HCT116 (cell line): ENCODE measurements around the gene RBKS. TPM values are rescaled to one million over a fixed set of nuclear protein-coding genes. Genes with fewer than 3 reads are reported as not detected.

Source experiments
- ATAC-seq: fragments of 200-7000 bp; cut with Tn5 transposase; 2 replicates; pipeline ENCODE4 v1.9.1; 2020; ENCODE audit warnings: mild to moderate bottlenecking, moderate library complexity
- BruUV-seq: library from RNA; stranded (reverse); fragments of 400-500 nt; replicated peaks from 2 replicates; lab custom pipeline; 2021; lab: Mats Ljungman, UMichigan
- CTCF ChIA-PET: fragments of 300-600 bp; sonication (Branson Sonifier 250); formaldehyde crosslinking; loops from one replicate; lab custom pipeline; 2021; ENCODE audit warnings: antibody characterized with exemption; lab: Charles Lee
- POLR2A ChIA-PET: fragments of 300-600, 350-600 bp; sonication (Branson Sonifier 250); formaldehyde crosslinking; loops from one replicate; lab custom pipeline; 2021; ENCODE audit warnings: antibody characterized with exemption; lab: Charles Lee
- RAD21 ChIA-PET, 2 experiments: fragments of 300-600 bp; sonication (Branson Sonifier 250); formaldehyde crosslinking; loops; one replicate each; lab custom pipeline; 2023; ENCODE audit warnings: low total read pairs in 2 of 2; ENCODE audit not compliant: uncharacterized antibody in 2 of 2, unreplicated experiment in 2 of 2, low non-redundant PET in 1 of 2; lab: Charles Lee
- DNase-seq: peaks from one replicate; pipeline ENCODE4 v3.0.0-alpha.2; 2010; ENCODE audit warnings: low read depth, low spot score
- H2AFZ ChIP-seq: fragments of 200-600 bp; shearing (Covaris generic), sonication (generic); 2 replicates; pipeline ENCODE4 v1.6.1; 2017; ENCODE audit warnings: low read depth, mixed run types, mixed read lengths, antibody characterized with exemption, low read length; ENCODE audit not compliant: poor library complexity, severe bottlenecking
- H3K27ac ChIP-seq: 2 replicates; pipeline ENCODE4 v1.5.1; 2012; ENCODE audit warnings: low read depth, low read length
- H3K27me3 ChIP-seq: fragments of 200-600 bp; sonication (generic); 2 replicates; pipeline ENCODE4 v1.6.1; 2016; ENCODE audit warnings: mixed run types, low read length, mixed read lengths; ENCODE audit not compliant: insufficient read depth
- H3K36me3 ChIP-seq, 2 experiments: fragments of 200-500 bp in 1 of 2; fragments of 200-600 bp in 1 of 2; sonication (Bioruptor generic) in 1 of 2; sonication (generic) in 1 of 2; 2 replicates each; pipeline versions ENCODE4 v1.5.1 to v1.6.1; 2014 to 2016; ENCODE audit warnings: low read length in 2 of 2, inconsistent platforms in 1 of 2, mixed read lengths in 1 of 2, mixed run types in 1 of 2; ENCODE audit not compliant: insufficient read depth in 2 of 2, control insufficient read depth in 1 of 2
- H3K4me1 ChIP-seq, 2 experiments: fragments of 200-600 bp in 1 of 2; sonication (generic) in 1 of 2; 2 replicates each; pipeline versions ENCODE4 v1.5.1 to v1.6.1; 2012 to 2017; ENCODE audit warnings: low read length in 2 of 2, inconsistent platforms in 1 of 2, mild to moderate bottlenecking in 1 of 2, mixed read lengths in 1 of 2, mixed run types in 1 of 2, moderate library complexity in 1 of 2; ENCODE audit not compliant: insufficient read depth in 2 of 2, control insufficient read depth in 1 of 2
- H3K4me2 ChIP-seq: fragments of 200-600 bp; sonication (generic); 2 replicates; pipeline ENCODE4 v1.6.1; 2017; ENCODE audit warnings: mixed run types, low read length, mixed read lengths
- H3K4me3 ChIP-seq, 2 experiments: fragments of 200-600 bp in 1 of 2; sonication (generic) in 1 of 2; replicated peaks in 1 of 2; 2 replicates each; pipeline ENCODE4 v1.5.1; 2011 to 2016; ENCODE audit warnings: low read length in 2 of 2, control low read depth in 1 of 2, low read depth in 1 of 2, mild to moderate bottlenecking in 1 of 2, mixed read lengths in 1 of 2, mixed run types in 1 of 2
- H3K79me2 ChIP-seq: fragments of 200-600 bp; sonication (generic); 2 replicates; pipeline ENCODE4 v1.6.1; 2017; ENCODE audit warnings: mild to moderate bottlenecking, mixed run types, low read length, moderate library complexity, mixed read lengths; ENCODE audit not compliant: insufficient read depth
- H3K9ac ChIP-seq: fragments of 200-600 bp; sonication (generic); 2 replicates; pipeline ENCODE4 v1.6.1; 2016; ENCODE audit warnings: low read length, mixed read lengths
- H3K9me2 ChIP-seq: fragments of 200-600 bp; sonication (generic), shearing (Covaris generic); 2 replicates; pipeline ENCODE4 v1.6.1; 2017; ENCODE audit warnings: mixed run types, mild to moderate bottlenecking, moderate library complexity; ENCODE audit not compliant: insufficient read depth
- H3K9me3 ChIP-seq, 2 experiments: fragments of 200-500 bp in 1 of 2; fragments of 200-600 bp in 1 of 2; sonication (Bioruptor generic) in 1 of 2; sonication (generic) in 1 of 2; 2 replicates each; pipeline ENCODE4 v1.6.1; 2014 to 2017; ENCODE audit warnings: low read length in 2 of 2, mixed read lengths in 2 of 2, inconsistent platforms in 1 of 2, low read depth in 1 of 2, mild to moderate bottlenecking in 1 of 2, mixed run types in 1 of 2, moderate library complexity in 1 of 2; ENCODE audit not compliant: control insufficient read depth in 1 of 2, insufficient read depth in 1 of 2
- H4K20me1 ChIP-seq: fragments of 200-600 bp; sonication (generic), shearing (Covaris generic); 2 replicates; pipeline ENCODE4 v1.6.1; 2017; ENCODE audit warnings: mixed run types, mild to moderate bottlenecking, moderate library complexity; ENCODE audit not compliant: insufficient read depth
- EGR1 ChIP-seq: IDR thresholded peaks from 2 replicates; pipeline ENCODE4 v1.6.1; 2012; ENCODE audit warnings: low read depth
- JUND ChIP-seq: IDR thresholded peaks from 2 replicates; pipeline ENCODE4 v1.6.1; 2012
- RAD21 ChIP-seq: IDR thresholded peaks from 2 replicates; pipeline ENCODE4 v1.6.1; 2012; ENCODE audit warnings: low read depth, mild to moderate bottlenecking
- SRF ChIP-seq: IDR thresholded peaks from 2 replicates; pipeline ENCODE4 v1.6.1; 2012; ENCODE audit warnings: low read depth
- ZFX ChIP-seq: fragments of 450-650 bp; IDR thresholded peaks from 2 replicates; pipeline ENCODE4 v1.6.1; 2017
- intact Hi-C: fragments of 100-400 bp; cut with micrococcal nuclease; formaldehyde crosslinking; loops from 2 replicates; pipeline ENCODE4 v1.10.0; 2022
- total RNA-seq: library from RNA; stranded (reverse); gene quantifications from one replicate; pipeline ENCODE4 v1.2.1, GENCODE V29; 2021; ENCODE audit not compliant: unreplicated experiment
- TF ChIP-seq, protein P1 (sequence below): IDR thresholded peaks from 2 replicates; pipeline ENCODE4 v1.6.1; 2011; ENCODE audit warnings: mild to moderate bottlenecking, low read length, moderate library complexity; ENCODE audit not compliant: insufficient replicate concordance; ENCODE audit errors: extremely low read depth
- TF ChIP-seq, protein P2 (sequence below): IDR thresholded peaks from 2 replicates; pipeline ENCODE4 v1.6.1; 2012; ENCODE audit warnings: low read depth
- TF ChIP-seq, protein P3 (sequence below): IDR thresholded peaks from 2 replicates; pipeline ENCODE4 v1.6.1; 2012
- TF ChIP-seq, protein P4 (sequence below), 3 experiments: fragments of 200-600 bp in 1 of 3; sonication (generic) in 1 of 3; IDR thresholded peaks in 2 of 3; conservative IDR thresholded peaks in 1 of 3; 2 replicates each; pipeline ENCODE4 v1.5.1; 2012 to 2017; ENCODE audit warnings: low read depth in 2 of 3, low read length in 2 of 3, antibody characterized with exemption in 1 of 3, borderline replicate concordance in 1 of 3, control low read depth in 1 of 3, mild to moderate bottlenecking in 1 of 3, mixed read lengths in 1 of 3, mixed run types in 1 of 3, moderate library complexity in 1 of 3; ENCODE audit not compliant: insufficient read depth in 1 of 3

RBKS gene
- total RNA-seq, 1 experiment from 2014 or later: 2.4 TPM

DNA sequence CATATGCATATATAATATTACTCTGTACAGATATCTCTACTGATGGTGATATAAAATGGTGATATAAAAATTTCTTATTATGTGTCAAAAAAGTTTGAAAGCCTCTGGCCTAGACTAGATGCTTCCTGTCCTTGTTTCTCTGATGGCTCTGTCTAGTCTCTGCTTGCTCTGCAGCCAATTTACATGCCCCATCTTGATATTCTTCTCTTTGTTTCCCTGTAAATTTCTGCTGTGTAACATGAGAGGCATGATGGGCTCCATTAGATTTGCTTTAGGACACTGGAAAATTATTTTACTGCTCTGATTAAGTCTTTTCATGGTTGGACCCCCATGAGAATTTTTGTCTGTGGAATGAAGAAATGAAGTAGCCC, 24.6 kb upstream of the RBKS start:
- CTCF ChIA-PET: no interaction called here
- H3K36me3 ChIP-seq: no peaks in the 10 kb centered on the region
- no peak overlapping the region for H3K4me3 ChIP-seq
- H3K9me2 ChIP-seq: no peaks in the 10 kb centered on the region
- peaks cover 0 to 6% of the 10 kb centered on the region in 2 experiments; a peak in 1 of 4 replicates for H3K4me1 ChIP-seq
- H3K9ac ChIP-seq: no peak overlapping the region
- H3K27me3 ChIP-seq: no peaks in the 10 kb centered on the region
- no peak overlapping the region for H2AFZ ChIP-seq
- 0 out of 2 replicates have a peak, but pooled peaks cover 3% of the 10 kb centered on the region for H3K79me2 ChIP-seq
- H3K9me3 ChIP-seq: no peaks in the 10 kb centered on the region
- intact Hi-C loops: no loop called here
- H3K4me2 ChIP-seq: no peak overlapping the region
- TF ChIP-seq, protein P1, sequence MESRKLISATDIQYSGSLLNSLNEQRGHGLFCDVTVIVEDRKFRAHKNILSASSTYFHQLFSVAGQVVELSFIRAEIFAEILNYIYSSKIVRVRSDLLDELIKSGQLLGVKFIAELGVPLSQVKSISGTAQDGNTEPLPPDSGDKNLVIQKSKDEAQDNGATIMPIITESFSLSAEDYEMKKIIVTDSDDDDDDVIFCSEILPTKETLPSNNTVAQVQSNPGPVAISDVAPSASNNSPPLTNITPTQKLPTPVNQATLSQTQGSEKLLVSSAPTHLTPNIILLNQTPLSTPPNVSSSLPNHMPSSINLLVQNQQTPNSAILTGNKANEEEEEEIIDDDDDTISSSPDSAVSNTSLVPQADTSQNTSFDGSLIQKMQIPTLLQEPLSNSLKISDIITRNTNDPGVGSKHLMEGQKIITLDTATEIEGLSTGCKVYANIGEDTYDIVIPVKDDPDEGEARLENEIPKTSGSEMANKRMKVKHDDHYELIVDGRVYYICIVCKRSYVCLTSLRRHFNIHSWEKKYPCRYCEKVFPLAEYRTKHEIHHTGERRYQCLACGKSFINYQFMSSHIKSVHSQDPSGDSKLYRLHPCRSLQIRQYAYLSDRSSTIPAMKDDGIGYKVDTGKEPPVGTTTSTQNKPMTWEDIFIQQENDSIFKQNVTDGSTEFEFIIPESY: no peak
- no peak for TF ChIP-seq ZFX
- no peak for TF ChIP-seq JUND
- TF ChIP-seq, protein P2, sequence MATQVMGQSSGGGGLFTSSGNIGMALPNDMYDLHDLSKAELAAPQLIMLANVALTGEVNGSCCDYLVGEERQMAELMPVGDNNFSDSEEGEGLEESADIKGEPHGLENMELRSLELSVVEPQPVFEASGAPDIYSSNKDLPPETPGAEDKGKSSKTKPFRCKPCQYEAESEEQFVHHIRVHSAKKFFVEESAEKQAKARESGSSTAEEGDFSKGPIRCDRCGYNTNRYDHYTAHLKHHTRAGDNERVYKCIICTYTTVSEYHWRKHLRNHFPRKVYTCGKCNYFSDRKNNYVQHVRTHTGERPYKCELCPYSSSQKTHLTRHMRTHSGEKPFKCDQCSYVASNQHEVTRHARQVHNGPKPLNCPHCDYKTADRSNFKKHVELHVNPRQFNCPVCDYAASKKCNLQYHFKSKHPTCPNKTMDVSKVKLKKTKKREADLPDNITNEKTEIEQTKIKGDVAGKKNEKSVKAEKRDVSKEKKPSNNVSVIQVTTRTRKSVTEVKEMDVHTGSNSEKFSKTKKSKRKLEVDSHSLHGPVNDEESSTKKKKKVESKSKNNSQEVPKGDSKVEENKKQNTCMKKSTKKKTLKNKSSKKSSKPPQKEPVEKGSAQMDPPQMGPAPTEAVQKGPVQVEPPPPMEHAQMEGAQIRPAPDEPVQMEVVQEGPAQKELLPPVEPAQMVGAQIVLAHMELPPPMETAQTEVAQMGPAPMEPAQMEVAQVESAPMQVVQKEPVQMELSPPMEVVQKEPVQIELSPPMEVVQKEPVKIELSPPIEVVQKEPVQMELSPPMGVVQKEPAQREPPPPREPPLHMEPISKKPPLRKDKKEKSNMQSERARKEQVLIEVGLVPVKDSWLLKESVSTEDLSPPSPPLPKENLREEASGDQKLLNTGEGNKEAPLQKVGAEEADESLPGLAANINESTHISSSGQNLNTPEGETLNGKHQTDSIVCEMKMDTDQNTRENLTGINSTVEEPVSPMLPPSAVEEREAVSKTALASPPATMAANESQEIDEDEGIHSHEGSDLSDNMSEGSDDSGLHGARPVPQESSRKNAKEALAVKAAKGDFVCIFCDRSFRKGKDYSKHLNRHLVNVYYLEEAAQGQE: no peak
- TF ChIP-seq EGR1: no peak
- TF ChIP-seq, protein P3, sequence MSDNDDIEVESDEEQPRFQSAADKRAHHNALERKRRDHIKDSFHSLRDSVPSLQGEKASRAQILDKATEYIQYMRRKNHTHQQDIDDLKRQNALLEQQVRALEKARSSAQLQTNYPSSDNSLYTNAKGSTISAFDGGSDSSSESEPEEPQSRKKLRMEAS: no peak
- no peak for TF ChIP-seq RAD21
- TF ChIP-seq SRF: no peak
- TF ChIP-seq, protein P4, sequence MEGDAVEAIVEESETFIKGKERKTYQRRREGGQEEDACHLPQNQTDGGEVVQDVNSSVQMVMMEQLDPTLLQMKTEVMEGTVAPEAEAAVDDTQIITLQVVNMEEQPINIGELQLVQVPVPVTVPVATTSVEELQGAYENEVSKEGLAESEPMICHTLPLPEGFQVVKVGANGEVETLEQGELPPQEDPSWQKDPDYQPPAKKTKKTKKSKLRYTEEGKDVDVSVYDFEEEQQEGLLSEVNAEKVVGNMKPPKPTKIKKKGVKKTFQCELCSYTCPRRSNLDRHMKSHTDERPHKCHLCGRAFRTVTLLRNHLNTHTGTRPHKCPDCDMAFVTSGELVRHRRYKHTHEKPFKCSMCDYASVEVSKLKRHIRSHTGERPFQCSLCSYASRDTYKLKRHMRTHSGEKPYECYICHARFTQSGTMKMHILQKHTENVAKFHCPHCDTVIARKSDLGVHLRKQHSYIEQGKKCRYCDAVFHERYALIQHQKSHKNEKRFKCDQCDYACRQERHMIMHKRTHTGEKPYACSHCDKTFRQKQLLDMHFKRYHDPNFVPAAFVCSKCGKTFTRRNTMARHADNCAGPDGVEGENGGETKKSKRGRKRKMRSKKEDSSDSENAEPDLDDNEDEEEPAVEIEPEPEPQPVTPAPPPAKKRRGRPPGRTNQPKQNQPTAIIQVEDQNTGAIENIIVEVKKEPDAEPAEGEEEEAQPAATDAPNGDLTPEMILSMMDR (IDR thresholded peaks at IDR 0.05 in 2 of 3, conservative IDR thresholded peaks at IDR 0.05 in 1 of 3; ENCODE audit: borderline replicate concordance in 1 of 3, insufficient read depth in 1 of 3, low read depth in 2 of 3, low read length in 2 of 3): no peak
- no peak overlapping the region for H3K27ac ChIP-seq
- RAD21 ChIA-PET: no interaction called here
- ATAC-seq (no peak), DNase-seq (no peak)
- POLR2A ChIA-PET: no interaction called here
- no peaks in the 10 kb centered on the region for H4K20me1 ChIP-seq
- BruUV-seq: no TSS peak
